SK-N-SH (cell line): ENCODE data around the gene MYOZ2. TPM values are rescaled to one million over a fixed set of nuclear protein-coding genes. Genes with fewer than 3 reads are reported as not detected.

ENCODE experiments used
- CTCF ChIA-PET: fragments of 300-600, 350-600 bp; formaldehyde crosslinking; extraction: SDS; loops from one replicate; lab custom pipeline; 2021; lab: Yijun Ruan, JAX
- POLR2A ChIA-PET: fragments of 350-600 bp; sonication (Branson Sonifier 250); formaldehyde crosslinking; extraction: SDS; loops from one replicate; lab custom pipeline; 2020; ENCODE audit warnings: antibody characterized with exemption, inconsistent platforms; lab: Yijun Ruan, JAX
- DNase-seq: peaks from one replicate; pipeline ENCODE4 v3.0.0; 2012
- H2AFZ ChIP-seq: fragments of 200-600 bp; sonication (generic); 2 replicates; pipeline ENCODE4 v1.8.1; 2016; ENCODE audit warnings: antibody characterized with exemption, mild to moderate bottlenecking, low read depth
- H3F3A ChIP-seq: fragments of 200-600 bp; sonication (generic); replicated peaks from 2 replicates; pipeline ENCODE3; 2016; ENCODE audit warnings: antibody characterized with exemption, mild to moderate bottlenecking; ENCODE audit not compliant: insufficient read depth
- H3K27ac ChIP-seq, 2 experiments: fragments of 200-500 bp in 1 of 2; fragments of 200-600 bp in 1 of 2; sonication (Bioruptor generic) in 1 of 2; sonication (generic), shearing (Covaris generic) in 1 of 2; 2 replicates each; pipeline versions ENCODE4 v1.5.1 to v1.6.1; 2014 to 2016; ENCODE audit warnings: low read depth in 2 of 2, inconsistent platforms in 1 of 2, low read length in 1 of 2, mild to moderate bottlenecking in 1 of 2, mixed read lengths in 1 of 2
- H3K27me3 ChIP-seq: fragments of 200-600 bp; sonication (generic), shearing (Covaris generic); 2 replicates; pipeline ENCODE4 v1.6.1; 2016; ENCODE audit warnings: mixed run types; ENCODE audit not compliant: insufficient read depth
- H3K36me3 ChIP-seq, 2 experiments: fragments of 200-500 bp in 1 of 2; fragments of 200-600 bp in 1 of 2; sonication (Bioruptor generic) in 1 of 2; sonication (generic) in 1 of 2; replicated peaks in 1 of 2; 2 replicates each; pipeline versions ENCODE3 to v1.5.1; 2014 to 2016; ENCODE audit warnings: low read length in 1 of 2, mild to moderate bottlenecking in 1 of 2; ENCODE audit not compliant: insufficient read depth in 2 of 2, control insufficient read depth in 1 of 2
- H3K4me1 ChIP-seq, 2 experiments: fragments of 200-500 bp in 1 of 2; fragments of 200-600 bp in 1 of 2; sonication (Bioruptor generic) in 1 of 2; sonication (generic), shearing (Covaris generic) in 1 of 2; 2 replicates each; pipeline versions ENCODE4 v1.5.1 to v1.6.1; 2014 to 2016; ENCODE audit warnings: low read depth in 1 of 2, low read length in 1 of 2, mixed run types in 1 of 2; ENCODE audit not compliant: insufficient read depth in 2 of 2, control insufficient read depth in 1 of 2
- H3K4me2 ChIP-seq: fragments of 200-600 bp; sonication (generic), shearing (Covaris generic); 2 replicates; pipeline ENCODE4 v1.6.1; 2017; ENCODE audit warnings: mixed run types
- H3K4me3 ChIP-seq, 2 experiments: fragments of 200-500 bp in 1 of 2; fragments of 200-600 bp in 1 of 2; sonication (Bioruptor generic) in 1 of 2; sonication (generic), shearing (Covaris generic) in 1 of 2; 2 replicates each; pipeline versions ENCODE4 v1.5.1 to v1.8.1; 2014 to 2016; ENCODE audit warnings: low read depth in 2 of 2, inconsistent platforms in 1 of 2, low read length in 1 of 2, mild to moderate bottlenecking in 1 of 2, mixed read lengths in 1 of 2, moderate library complexity in 1 of 2
- H3K79me2 ChIP-seq: fragments of 200-600 bp; sonication (generic); 2 replicates; pipeline ENCODE4 v1.8.1; 2017; ENCODE audit warnings: mild to moderate bottlenecking; ENCODE audit not compliant: insufficient read depth
- H3K9ac ChIP-seq: fragments of 200-600 bp; sonication (generic); 2 replicates; pipeline ENCODE4 v1.6.1; 2017; ENCODE audit warnings: mixed run types
- H3K9me2 ChIP-seq: fragments of 200-600 bp; sonication (generic); 2 replicates; pipeline ENCODE4 v1.6.1; 2017; ENCODE audit warnings: mixed run types
- H3K9me3 ChIP-seq: fragments of 200-600 bp; sonication (generic); 2 replicates; pipeline ENCODE4 v1.6.1; 2017; ENCODE audit warnings: mixed run types, mild to moderate bottlenecking, moderate library complexity
- H4K20me1 ChIP-seq: fragments of 200-600 bp; sonication (generic); 2 replicates; pipeline ENCODE4 v1.6.1; 2017; ENCODE audit warnings: mild to moderate bottlenecking, mixed run types; ENCODE audit not compliant: insufficient read depth
- CHD2 ChIP-seq: fragments of 150-350 bp; IDR thresholded peaks from 2 replicates; pipeline ENCODE4 v1.6.1; 2018; ENCODE audit warnings: low read length; ENCODE audit not compliant: partially characterized antibody
- ELF1 ChIP-seq: IDR thresholded peaks from 2 replicates; pipeline ENCODE4 v1.4.0; 2012
- EP300 ChIP-seq, 2 experiments: IDR thresholded peaks; 2 replicates each; pipeline versions ENCODE4 v1.4.0 to v1.6.1; 2012; ENCODE audit warnings: borderline replicate concordance in 1 of 2, low read depth in 1 of 2, low read length in 1 of 2
- GABPA ChIP-seq: IDR thresholded peaks from 2 replicates; pipeline ENCODE4 v1.4.0; 2012; ENCODE audit warnings: low read depth, mild to moderate bottlenecking
- GATA2 ChIP-seq: sonication (generic); formaldehyde crosslinking; IDR thresholded peaks from 2 replicates; pipeline ENCODE4 v1.5.0; 2020; ENCODE audit warnings: mild to moderate bottlenecking, missing genetic modification reagents
- NRF1 ChIP-seq: IDR thresholded peaks from 2 replicates; pipeline ENCODE4 v1.6.1; 2012; ENCODE audit warnings: low read depth, mild to moderate bottlenecking, low read length
- RCOR1 ChIP-seq: fragments of 150-350 bp; IDR thresholded peaks from 2 replicates; pipeline ENCODE4 v1.6.1; 2017; ENCODE audit warnings: antibody characterized with exemption, low read length
- RXRA ChIP-seq: IDR thresholded peaks from 2 replicates; pipeline ENCODE4 v1.4.0; 2012; ENCODE audit warnings: low read depth, mild to moderate bottlenecking, borderline replicate concordance
- SMC3 ChIP-seq: IDR thresholded peaks from 2 replicates; pipeline ENCODE4 v1.6.1; 2012; ENCODE audit warnings: low read depth, low read length, improper control_type of control experiment
- TAF1 ChIP-seq: IDR thresholded peaks from 2 replicates; pipeline ENCODE4 v1.6.1; 2012; ENCODE audit warnings: low read depth, mild to moderate bottlenecking, low read length, moderate library complexity, borderline replicate concordance
- TCF12 ChIP-seq: IDR thresholded peaks from 2 replicates; pipeline ENCODE4 v1.4.0; 2012
- TEAD4 ChIP-seq: IDR thresholded peaks from 2 replicates; pipeline ENCODE4 v1.4.0; 2012; ENCODE audit warnings: mild to moderate bottlenecking, borderline replicate concordance; ENCODE audit not compliant: insufficient read depth
- WGBS: methylation state at CpG from one replicate; pipeline ENCODE4 v1.1.6; 2017; ENCODE audit warnings: low lambda C conversion rate; 5-methylcytosine and 5-hydroxymethylcytosine counted together
- polyA plus RNA-seq, 3 experiments: library from polyadenylated mRNA; depleted of rRNA; stranded (reverse); fragments of >200 nt; gene quantifications; 2 replicates each; pipeline ENCODE4 v1.2.3, GENCODE V29; 2012
- TF ChIP-seq, protein P1 (sequence below): fragments of 200-600 bp; sonication (generic); IDR thresholded peaks from 2 replicates; pipeline ENCODE4 v1.6.1; 2017; ENCODE audit warnings: antibody characterized with exemption, mild to moderate bottlenecking, moderate library complexity
- TF ChIP-seq, protein P2 (sequence below): IDR thresholded peaks from 2 replicates; pipeline ENCODE4; 2012
- TF ChIP-seq, protein P3 (sequence below): IDR thresholded peaks from 2 replicates; pipeline ENCODE4 v1.4.0; 2012; ENCODE audit warnings: low read depth, borderline replicate concordance
- TF ChIP-seq, protein P4 (sequence below): fragments of 150-350 bp; IDR thresholded peaks from 2 replicates; pipeline ENCODE4 v1.6.1; 2017; ENCODE audit warnings: antibody characterized with exemption, low read length, low read depth, borderline replicate concordance

The MYOZ2 gene
- polyA plus RNA-seq, 1 of the 3 experiments (the other 2 are of a cell fraction) = 0.26 TPM

DNA sequence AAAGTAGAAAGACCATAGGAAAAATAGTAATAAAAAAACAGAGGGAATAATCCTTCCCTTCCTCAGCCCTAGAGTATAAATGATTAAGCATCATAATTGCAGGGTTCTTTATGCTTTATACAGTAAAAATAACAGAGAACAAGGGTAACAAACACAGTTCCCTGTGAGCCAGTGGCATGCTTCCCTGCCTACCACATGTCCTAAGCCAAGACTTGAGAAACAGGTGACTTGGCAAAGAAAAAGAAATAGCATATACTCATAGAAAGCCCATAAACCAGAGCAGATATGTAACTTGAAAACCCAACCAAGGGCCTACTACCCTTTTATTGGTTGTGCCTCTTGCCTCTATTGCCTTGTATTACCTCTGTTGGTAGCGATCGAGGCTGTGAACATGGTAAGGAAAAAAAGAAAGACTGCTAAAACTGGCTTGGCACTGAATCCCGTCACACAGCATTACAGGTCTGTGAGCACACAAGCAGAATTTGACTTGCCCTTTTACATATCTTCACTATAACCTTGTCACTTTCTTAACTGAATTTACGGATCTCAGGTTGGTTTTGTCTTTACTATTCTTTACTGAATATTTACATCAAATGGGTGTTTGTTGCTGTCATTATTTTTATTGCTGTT is 30.9 kb upstream of the MYOZ2 start:
- Histone ChIP-seq H3K4me2 (no peak overlapping the region), H3K79me2 (no peaks in the 10 kb centered on the region), H3K36me3 (no peaks in the 10 kb centered on the region), H3K4me1 (peaks cover 0 to 44% of the 10 kb centered on the region in 2 experiments; a peak in 3 of 4 replicates), H3K9me3 (no peaks in the 10 kb centered on the region), H3K9ac (no peak overlapping the region), H3K9me2 (no peaks in the 10 kb centered on the region), H3K4me3 (no peak overlapping the region), H2AFZ (no peak overlapping the region), H3K27ac (no peak overlapping the region), H3K27me3 (no peaks in the 10 kb centered on the region), H3F3A (peaks cover 13% of the 10 kb centered on the region), H4K20me1 (no peaks in the 10 kb centered on the region)
- ChIA-PET POLR2A (no interaction called here), CTCF (no interaction called here)
- WGBS = 85% methylated on average over 4 of the region's 4 CpGs
- TF ChIP-seq GABPA (no peak), RXRA (no peak), CHD2 (no peak), NRF1 (no peak), TAF1 (no peak), TEAD4 (no peak), SMC3 (no peak), RCOR1 (no peak), TCF12 (no peak), ELF1 (no peak), EP300 (IDR thresholded peaks at IDR 0.05; ENCODE audit: borderline replicate concordance in 1 of 2, low read depth in 1 of 2, low read length in 1 of 2) (no peak), GATA2 (no peak)
- TF ChIP-seq, protein P1, sequence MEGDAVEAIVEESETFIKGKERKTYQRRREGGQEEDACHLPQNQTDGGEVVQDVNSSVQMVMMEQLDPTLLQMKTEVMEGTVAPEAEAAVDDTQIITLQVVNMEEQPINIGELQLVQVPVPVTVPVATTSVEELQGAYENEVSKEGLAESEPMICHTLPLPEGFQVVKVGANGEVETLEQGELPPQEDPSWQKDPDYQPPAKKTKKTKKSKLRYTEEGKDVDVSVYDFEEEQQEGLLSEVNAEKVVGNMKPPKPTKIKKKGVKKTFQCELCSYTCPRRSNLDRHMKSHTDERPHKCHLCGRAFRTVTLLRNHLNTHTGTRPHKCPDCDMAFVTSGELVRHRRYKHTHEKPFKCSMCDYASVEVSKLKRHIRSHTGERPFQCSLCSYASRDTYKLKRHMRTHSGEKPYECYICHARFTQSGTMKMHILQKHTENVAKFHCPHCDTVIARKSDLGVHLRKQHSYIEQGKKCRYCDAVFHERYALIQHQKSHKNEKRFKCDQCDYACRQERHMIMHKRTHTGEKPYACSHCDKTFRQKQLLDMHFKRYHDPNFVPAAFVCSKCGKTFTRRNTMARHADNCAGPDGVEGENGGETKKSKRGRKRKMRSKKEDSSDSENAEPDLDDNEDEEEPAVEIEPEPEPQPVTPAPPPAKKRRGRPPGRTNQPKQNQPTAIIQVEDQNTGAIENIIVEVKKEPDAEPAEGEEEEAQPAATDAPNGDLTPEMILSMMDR = no peak
- TF ChIP-seq, protein P2, sequence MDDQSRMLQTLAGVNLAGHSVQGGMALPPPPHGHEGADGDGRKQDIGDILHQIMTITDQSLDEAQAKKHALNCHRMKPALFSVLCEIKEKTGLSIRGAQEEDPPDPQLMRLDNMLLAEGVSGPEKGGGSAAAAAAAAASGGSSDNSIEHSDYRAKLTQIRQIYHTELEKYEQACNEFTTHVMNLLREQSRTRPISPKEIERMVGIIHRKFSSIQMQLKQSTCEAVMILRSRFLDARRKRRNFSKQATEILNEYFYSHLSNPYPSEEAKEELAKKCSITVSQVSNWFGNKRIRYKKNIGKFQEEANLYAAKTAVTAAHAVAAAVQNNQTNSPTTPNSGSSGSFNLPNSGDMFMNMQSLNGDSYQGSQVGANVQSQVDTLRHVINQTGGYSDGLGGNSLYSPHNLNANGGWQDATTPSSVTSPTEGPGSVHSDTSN = no peak
- TF ChIP-seq, protein P3, sequence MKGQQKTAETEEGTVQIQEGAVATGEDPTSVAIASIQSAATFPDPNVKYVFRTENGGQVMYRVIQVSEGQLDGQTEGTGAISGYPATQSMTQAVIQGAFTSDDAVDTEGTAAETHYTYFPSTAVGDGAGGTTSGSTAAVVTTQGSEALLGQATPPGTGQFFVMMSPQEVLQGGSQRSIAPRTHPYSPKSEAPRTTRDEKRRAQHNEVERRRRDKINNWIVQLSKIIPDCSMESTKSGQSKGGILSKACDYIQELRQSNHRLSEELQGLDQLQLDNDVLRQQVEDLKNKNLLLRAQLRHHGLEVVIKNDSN = no peak
- TF ChIP-seq, protein P4, sequence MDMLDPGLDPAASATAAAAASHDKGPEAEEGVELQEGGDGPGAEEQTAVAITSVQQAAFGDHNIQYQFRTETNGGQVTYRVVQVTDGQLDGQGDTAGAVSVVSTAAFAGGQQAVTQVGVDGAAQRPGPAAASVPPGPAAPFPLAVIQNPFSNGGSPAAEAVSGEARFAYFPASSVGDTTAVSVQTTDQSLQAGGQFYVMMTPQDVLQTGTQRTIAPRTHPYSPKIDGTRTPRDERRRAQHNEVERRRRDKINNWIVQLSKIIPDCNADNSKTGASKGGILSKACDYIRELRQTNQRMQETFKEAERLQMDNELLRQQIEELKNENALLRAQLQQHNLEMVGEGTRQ = no peak
- DNase-seq = no peak
